ENCODE data around the gene OTOF. TPM values are rescaled to one million over a fixed set of nuclear protein-coding genes. Genes with fewer than 3 reads are reported as not detected.

The OTOF gene
- total RNA-seq, 1 donor from 2014 or later: 0.22 TPM

DNA sequence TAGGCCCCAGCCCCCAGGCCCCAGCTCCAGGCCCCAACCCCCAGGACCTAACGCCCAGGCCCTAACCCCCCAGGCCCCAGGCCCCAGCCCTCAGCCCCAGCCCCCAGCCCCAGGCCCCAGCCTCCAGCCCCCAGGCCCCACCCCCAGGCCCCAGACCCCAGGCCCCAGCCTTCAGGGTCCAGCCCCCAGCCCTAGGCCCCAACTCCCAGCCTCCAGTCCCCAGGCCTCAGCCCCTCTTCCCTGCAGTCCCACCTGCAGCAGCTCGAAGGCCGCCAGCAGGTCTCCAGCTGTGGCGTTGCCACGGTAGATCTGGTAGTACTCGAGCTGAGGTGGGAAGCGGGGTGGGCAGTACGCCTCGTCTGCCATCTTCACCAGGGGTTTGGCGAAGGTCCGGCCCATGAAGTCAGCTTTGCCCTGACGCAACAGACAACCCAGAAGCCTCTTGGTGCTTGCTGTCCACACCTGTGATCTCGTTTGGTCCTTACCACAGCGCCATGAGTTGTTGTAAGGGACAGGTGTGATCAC lies 3.6 kb downstream of the OTOF start:
- Mint-ChIP-seq H3K27me3 (peaks cover 3% of the 10 kb centered on the region), H3K27ac (no peak overlapping the region), H3K4me3 (ENCODE audit: low read depth) (no peak overlapping the region), H3K4me1 (ENCODE audit: low read depth) (no peaks in the 10 kb centered on the region), H3K9me3 (ENCODE audit: low read depth) (peaks cover 4% of the 10 kb centered on the region), H3K36me3 (ENCODE audit: insufficient read depth) (no peaks in the 10 kb centered on the region)
- TF ChIP-seq, protein P1, sequence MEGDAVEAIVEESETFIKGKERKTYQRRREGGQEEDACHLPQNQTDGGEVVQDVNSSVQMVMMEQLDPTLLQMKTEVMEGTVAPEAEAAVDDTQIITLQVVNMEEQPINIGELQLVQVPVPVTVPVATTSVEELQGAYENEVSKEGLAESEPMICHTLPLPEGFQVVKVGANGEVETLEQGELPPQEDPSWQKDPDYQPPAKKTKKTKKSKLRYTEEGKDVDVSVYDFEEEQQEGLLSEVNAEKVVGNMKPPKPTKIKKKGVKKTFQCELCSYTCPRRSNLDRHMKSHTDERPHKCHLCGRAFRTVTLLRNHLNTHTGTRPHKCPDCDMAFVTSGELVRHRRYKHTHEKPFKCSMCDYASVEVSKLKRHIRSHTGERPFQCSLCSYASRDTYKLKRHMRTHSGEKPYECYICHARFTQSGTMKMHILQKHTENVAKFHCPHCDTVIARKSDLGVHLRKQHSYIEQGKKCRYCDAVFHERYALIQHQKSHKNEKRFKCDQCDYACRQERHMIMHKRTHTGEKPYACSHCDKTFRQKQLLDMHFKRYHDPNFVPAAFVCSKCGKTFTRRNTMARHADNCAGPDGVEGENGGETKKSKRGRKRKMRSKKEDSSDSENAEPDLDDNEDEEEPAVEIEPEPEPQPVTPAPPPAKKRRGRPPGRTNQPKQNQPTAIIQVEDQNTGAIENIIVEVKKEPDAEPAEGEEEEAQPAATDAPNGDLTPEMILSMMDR (IDR thresholded peaks at IDR 0.05; ENCODE audit: unreplicated experiment): no peak
- DNase-seq (ENCODE audit: low spot score, unreplicated experiment): no peak

DNA sequence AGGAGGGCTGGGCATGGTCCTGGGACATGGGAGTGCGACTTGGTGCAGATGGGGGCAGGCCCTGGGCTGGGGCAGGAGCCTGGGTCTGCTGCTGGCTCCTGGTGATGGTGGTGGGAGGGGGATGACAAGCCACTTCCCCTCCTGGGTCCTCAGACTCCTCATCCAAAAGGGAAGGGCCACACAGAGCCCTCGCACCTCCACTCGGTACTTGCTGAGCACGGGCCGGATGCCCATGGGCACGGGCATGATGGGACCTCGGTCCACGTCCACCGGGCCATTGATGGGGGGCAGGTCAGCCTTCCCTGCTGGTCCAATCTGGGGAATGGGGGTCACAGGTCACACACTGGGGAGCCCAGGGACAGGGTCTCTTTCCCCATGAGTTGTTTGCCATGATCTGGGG lies 4.1 kb downstream of the OTOF start:
- H3K4me1 Mint-ChIP-seq (ENCODE audit: low read depth): no peaks in the 10 kb centered on the region
- no peak overlapping the region for H3K27ac Mint-ChIP-seq
- peaks cover 7% of the 10 kb centered on the region for H3K9me3 Mint-ChIP-seq (ENCODE audit: low read depth)
- DNase-seq (ENCODE audit: low spot score, unreplicated experiment): no peak
- peaks cover 3% of the 10 kb centered on the region for H3K27me3 Mint-ChIP-seq
- H3K36me3 Mint-ChIP-seq (ENCODE audit: insufficient read depth): no peaks in the 10 kb centered on the region
- TF ChIP-seq, protein P1 (IDR thresholded peaks at IDR 0.05; ENCODE audit: unreplicated experiment): no peak
- H3K4me3 Mint-ChIP-seq (ENCODE audit: low read depth): no peak overlapping the region

DNA sequence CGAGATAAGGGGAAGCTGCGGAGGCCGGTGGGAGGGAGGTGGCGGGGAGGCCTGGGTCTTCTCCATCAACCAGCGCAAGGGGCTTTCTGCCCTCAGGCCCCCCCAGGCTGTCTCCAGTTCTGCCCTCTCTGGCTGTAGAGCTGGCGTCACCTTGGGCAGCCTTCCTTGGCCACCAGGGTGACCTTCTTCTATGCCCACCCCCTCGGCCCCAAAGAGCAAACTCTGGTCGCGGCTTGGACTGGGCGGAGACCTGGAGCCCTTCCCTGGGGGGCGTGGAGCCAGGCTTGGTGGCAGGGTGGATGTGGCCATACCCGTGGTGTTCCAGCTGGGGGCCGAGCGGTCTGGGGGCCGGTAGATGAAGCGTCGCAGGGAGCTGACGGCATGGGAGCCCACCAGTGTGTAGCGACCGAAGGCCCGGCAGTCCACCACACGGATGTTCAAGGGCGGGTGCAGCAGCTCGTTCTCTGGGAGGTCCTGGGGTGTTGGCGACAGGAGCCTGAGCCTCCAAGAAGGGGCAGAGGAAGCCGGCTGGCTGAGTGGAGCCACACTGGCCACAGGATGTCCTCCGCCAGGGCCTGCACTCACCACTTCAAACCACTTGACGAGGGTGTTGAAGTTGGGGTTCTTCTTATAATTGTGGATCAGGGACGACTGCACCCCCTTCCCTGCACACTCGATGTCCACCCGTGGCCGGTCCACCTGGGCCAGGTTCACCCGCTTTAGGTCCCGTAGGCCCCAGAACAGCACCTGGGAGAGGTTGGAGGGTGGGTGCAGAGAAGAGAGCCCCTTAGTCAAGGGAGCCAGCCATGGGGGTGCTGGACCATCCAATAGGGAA lies 4.9 kb downstream of the OTOF start:
- DNase-seq (ENCODE audit: low spot score, unreplicated experiment): no peak
- H3K4me1 Mint-ChIP-seq (ENCODE audit: low read depth): no peaks in the 10 kb centered on the region
- H3K27me3 Mint-ChIP-seq: peaks cover 3% of the 10 kb centered on the region
- H3K4me3 Mint-ChIP-seq (ENCODE audit: low read depth): no peak overlapping the region
- TF ChIP-seq, protein P1 (IDR thresholded peaks at IDR 0.05; ENCODE audit: unreplicated experiment): no peak
- H3K36me3 Mint-ChIP-seq (ENCODE audit: insufficient read depth): no peaks in the 10 kb centered on the region
- H3K9me3 Mint-ChIP-seq (ENCODE audit: low read depth): peaks cover 7% of the 10 kb centered on the region
- H3K27ac Mint-ChIP-seq: no peak overlapping the region

DNA sequence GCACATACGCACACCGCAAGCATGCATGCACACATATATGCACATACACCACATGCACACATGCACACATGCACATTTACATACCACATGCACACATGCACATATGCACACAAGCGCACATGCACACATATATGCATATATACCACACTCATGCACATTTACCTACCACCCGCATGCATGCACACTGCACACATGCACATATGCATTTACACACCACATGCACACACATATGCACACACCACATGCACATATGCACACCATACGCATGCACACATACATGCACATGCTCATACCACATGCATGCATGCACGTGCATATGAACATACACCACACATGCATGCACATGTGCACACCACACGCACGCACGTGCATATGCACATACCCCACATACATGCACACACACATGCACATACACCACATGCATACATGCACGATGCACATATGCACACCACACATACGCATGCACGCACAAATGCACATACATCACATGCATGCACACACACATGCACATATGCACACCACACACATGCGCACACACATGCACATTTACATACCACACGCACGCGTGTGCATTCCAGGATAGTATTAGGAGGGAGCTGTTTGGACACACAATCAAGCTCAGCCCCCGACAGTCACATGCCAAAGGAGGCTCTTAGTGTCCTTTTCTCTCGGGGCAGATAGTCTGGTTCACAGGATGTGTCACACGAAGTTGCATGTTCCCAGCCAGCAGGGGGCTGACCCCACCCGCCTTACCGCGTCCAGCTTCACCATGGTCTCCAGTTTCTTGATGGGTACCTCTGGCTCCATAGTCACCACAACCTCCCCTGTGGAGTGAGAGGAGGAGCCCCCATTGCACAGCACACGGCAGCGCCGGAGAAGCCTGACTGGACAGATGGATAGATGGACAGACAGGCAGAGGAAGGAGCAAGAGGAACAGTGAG lies 5.9 kb downstream of the OTOF start:
- Mint-ChIP-seq H3K27me3 (no peaks in the 10 kb centered on the region), H3K9me3 (ENCODE audit: low read depth) (peaks cover 7% of the 10 kb centered on the region), H3K36me3 (ENCODE audit: insufficient read depth) (no peaks in the 10 kb centered on the region), H3K4me1 (ENCODE audit: low read depth) (no peaks in the 10 kb centered on the region), H3K27ac (no peak overlapping the region), H3K4me3 (ENCODE audit: low read depth) (no peak overlapping the region)
- TF ChIP-seq, protein P1 (IDR thresholded peaks at IDR 0.05; ENCODE audit: unreplicated experiment): peak; percentile 9
- no peak for DNase-seq (ENCODE audit: low spot score, unreplicated experiment)

DNA sequence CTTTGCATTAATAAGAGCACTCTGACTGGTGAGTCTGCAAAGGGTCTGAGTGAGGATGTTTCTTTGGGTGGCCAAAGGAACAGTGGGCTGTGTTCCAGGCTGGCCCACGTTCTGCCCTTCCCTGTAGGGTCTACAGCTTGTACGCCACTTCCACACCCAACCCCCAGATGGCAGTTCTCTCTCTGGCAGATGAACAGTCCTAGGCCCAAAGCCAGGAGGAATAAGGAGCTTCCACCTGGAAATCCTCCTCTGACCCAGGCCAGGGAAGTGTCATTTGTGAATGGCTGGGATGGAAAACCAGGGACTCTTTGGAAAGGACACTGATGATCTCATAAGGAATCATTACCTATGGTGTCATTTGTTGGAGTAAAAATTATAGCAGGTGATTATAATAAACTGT lies 6.6 kb downstream of the OTOF start:
- Mint-ChIP-seq H3K27me3 (no peaks in the 10 kb centered on the region), H3K36me3 (ENCODE audit: insufficient read depth) (no peaks in the 10 kb centered on the region), H3K27ac (no peak overlapping the region)

More for the DNA sequence above, 6.6 kb downstream of the OTOF start:
- Mint-ChIP-seq H3K9me3 (ENCODE audit: low read depth) (peaks cover 7% of the 10 kb centered on the region), H3K4me1 (ENCODE audit: low read depth) (no peaks in the 10 kb centered on the region), H3K4me3 (ENCODE audit: low read depth) (no peak overlapping the region)
- TF ChIP-seq, protein P1 (IDR thresholded peaks at IDR 0.05; ENCODE audit: unreplicated experiment): no peak
- DNase-seq (ENCODE audit: low spot score, unreplicated experiment): no peak

Measured in progenitor cell of endocrine pancreas (in vitro differentiated cells).